Left renal cortex interstitium (tissue), 4 donors: Measurements from ENCODE around the gene ARL16. TPM values are rescaled to one million over a fixed set of nuclear protein-coding genes. Genes with fewer than 3 reads are reported as not detected.
A peak's percentile ranks its signal among the peaks of the same experiment; 100 is the strongest.

Source experiments
- DNase-seq, 4 donors: peaks; one replicate each; pipeline ENCODE4 v3.0.0-alpha.2; 2013; ENCODE audit warnings: low read depth in 4 of 4, low spot score in 2 of 4, missing footprints in 1 of 4
- polyA plus RNA-seq, 4 donors: library from polyadenylated mRNA; unstranded; fragments of 120-200 nt; gene quantifications; one replicate each; pipeline ENCODE4 v1.2.1, GENCODE V29; 2013; ENCODE audit not compliant: insufficient read length in 4 of 4

Gene ARL16
- polyA plus RNA-seq, 4 donors, result 37.0 to 54.7 (median 45.8) TPM

DNA sequence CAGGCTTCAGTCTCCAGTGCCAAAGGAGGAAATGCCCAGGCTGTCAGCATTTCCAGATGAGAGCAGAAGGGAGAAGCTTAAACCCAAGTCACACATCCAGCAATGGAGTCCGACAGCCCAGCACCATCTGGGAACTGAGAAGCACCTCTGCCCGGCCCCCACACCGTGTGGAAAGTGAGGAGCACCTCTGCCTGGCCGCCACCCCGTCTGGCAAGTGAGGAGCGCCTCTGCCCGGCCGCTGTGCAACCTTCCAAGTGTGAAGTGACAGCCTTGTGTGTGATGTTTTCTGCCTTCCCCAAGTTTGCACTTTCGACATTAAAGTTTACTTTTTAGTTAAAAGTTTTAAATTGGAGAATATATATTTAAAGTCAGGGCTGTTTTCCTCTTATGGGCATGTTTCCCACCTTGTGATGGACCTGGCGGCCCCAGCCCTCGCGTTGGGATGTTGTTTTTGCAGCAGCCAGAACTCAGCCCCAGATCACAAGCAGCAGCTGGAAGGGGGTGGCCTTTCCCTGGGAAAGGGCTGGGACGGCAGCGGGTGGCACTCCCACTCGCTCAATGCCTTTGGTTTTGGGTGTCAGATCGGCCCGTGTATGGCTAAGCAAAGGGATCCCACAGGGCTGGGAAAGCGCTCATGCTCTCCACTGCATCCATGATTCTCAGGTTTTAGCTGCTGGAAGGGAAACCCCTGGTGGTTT, 9.9 kb downstream of the ARL16 start:
- DNase-seq, result no peak

DNA sequence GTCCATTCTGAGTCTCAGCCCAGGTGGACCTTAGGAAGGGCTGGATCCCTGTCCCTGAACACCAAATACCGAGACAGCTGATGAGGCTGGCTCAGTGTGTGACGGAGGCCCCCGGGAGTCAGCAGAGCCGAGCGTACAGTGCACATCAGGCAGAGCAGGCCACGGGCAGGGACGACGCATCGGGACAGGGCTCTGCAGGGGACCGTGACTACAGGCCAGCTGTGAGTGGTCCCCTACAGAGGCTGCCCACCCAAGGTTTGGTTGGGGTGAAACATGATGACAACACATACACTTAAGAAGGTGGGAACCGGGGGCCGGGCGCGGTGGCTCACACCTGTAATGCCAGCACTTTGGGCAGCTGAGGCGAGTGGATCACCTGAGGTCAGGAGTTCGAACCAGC, 10.6 kb downstream of the ARL16 start:
- DNase-seq, result no peak

GRCh38 chr17:81672504-81672903, 11.1 kb downstream of the ARL16 start:
- DNase-seq, result no peak

GRCh38 chr17:81667754-81668153, 15.8 kb downstream of the ARL16 start:
- no peak for DNase-seq

DNA sequence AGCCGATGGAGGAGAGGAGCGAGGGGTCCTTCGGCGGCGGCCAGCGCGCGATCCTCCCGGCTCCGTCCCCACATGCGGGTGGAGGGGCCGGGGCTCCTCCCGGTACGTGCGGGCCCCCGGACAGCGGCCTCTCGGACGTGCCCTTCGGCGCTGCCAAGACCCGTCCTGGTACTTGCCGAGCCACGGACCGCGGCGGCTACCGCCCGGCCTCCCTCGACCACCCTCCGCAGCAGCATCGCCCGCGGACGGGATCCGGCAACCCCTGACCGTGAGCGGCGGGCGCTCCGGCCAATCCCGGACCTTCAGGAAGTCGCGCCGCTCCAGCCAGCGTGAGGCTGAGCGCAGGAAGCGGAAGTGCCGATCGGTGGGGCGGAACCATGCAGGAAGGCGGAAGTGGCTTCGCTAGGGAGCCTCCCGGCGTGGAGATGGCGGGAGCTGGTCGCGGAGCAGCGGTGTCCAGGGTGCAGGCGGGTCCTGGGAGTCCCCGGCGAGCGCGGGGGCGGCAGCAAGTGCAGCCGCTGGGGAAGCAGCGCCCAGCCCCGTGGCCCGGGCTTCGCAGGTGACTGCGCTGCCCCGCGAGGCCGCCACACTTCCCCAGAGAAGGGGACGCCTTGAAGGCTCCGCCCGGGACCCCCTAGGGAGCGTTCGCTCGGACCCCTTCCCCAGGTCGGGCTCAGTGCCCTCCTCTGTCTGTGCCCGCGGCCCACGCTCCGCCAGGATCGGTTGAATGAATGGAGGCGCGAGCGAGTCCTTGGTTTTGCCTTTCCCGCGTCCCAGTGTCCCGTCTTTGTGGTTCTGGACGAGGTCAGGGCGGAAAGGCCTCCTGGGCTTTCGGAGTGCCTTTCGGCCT, 17.0 kb downstream of the ARL16 start, which contains the start of the genes CCDC137 and OXLD1:
TSS of gene CCDC137 (plus strand) at position 396 of the 850 bp plus-strand sequence. CDS start at position 426, 30 bp downstream.
TSS of gene OXLD1 (minus strand) at position 264 of the 850 bp plus-strand sequence. CDS start at position 236, 28 bp downstream.
- peak; percentile 70 to 93 (median 84) for DNase-seq

DNA sequence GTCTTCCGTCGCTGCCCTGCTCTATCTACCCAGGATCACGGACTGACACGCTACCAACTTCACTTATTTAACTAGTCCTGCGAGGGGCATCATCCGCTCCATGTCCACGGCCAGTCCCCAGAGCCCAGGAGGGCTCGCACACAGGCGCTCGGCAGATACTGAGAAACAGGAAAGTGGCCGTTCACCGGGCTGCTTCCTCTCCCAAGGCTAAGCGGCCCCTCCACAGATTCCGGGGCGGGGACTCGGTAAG, 17.6 kb downstream of the ARL16 start:
- no peak for DNase-seq

DNA sequence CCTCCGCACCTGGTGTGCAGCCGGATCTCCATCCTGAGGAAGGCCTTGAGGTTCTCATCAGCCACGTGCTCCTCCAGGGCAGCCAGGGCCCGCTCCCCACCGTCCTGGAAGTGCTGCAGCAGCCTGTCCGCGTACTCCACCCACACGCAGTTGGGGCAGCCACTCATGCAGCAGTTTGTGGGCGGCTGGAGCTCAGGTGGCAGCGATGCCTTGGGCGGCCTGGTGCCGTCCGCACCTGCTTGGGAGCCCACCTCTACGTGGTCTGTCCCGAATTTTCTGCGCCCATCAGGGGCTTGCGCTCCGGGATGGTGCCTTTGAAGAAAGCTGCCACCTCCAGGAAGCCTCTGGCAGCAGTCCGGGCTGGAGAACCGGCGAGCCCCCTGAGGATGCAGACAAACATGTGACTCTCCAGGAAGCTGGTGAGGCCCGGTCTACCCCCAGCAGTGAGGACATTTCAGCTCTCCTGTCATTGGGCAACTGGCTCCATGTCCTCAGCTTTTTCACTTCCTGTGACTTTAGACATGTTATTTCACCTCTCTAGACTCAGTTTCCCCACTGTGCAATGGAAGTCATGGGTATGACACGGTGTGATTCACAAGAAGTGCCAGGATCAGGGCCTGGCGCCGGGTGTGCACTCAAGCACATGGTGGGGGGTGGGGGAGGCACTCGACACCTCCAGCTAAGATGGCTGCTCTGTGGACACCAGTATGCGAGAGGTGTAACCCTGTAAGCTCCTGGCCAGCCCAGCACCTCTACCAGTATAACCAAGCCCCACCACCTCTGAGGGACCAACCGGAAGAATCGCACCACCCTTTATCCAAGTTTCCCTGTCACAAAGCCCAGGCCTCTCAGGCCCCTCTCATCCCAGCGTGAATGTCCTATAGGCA, 18.1 kb downstream of the ARL16 start:
- DNase-seq, result no peak

- no peak for DNase-seq
These were observed 19.5 kb downstream of the ARL16 start for GRCh38 chr17:81664051-81664470.

GRCh38 chr17:81662002-81662401, 21.6 kb downstream of the ARL16 start:
- DNase-seq, result no peak

DNA sequence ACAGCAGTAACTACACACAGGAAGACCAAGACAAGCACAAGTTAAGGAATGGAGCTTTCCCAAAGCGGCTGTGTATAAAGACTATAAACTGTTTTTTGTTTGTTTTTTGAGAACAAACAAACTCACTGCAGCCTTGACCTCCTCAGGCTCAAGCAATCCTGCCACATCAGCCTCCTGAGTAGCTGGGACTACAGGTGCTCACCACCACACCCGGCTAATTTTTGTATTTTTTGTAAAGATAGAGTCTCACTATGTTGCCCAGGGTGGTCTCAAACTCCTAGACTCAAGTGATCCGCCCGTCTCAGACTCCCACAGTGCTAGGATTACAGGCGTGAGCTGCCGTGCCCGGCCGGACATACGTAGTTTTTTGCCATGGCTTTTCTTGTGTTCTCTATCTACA, 23.2 kb downstream of the ARL16 start:
- no peak for DNase-seq

DNA sequence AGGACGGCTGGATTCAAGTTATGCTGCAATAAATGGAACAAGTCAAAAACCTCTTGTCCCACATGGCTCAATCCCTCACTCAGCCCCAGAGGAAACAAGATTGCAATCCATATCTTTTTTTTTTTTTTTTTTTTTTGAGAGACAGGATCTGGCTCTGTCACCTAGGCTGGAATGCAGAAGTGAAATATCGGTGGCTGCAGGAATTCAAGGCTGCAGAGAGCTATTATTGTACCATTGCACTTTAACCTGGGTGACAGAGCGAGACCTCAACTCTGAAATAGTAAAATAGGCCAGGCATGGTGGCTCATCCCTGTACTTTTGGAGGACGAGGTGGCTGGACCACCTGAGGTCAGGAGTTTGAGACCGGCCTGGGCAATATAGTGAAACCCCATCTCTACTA, 24.6 kb downstream of the ARL16 start:
- DNase-seq, result no peak

DNA sequence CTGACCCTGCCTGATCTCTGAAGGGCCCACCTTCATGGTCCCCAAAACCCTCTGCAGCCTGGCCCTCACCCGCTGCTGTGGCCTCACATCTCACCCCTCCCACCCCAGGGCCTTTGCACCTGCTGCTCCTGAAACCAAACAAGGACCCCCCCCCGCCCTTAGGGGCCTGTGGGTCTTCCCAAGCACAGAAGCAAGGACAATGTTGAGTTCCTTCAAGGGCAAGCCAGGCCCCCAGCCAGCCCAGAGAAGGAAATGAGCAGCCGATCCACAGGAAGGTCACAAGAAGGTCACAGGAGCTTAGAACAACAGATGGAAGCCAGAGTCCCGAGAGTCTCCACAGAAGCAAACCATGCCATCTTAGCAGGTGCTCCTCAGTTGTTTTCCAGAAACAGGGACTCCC, 26.8 kb downstream of the ARL16 start:
- no peak for DNase-seq

DNA sequence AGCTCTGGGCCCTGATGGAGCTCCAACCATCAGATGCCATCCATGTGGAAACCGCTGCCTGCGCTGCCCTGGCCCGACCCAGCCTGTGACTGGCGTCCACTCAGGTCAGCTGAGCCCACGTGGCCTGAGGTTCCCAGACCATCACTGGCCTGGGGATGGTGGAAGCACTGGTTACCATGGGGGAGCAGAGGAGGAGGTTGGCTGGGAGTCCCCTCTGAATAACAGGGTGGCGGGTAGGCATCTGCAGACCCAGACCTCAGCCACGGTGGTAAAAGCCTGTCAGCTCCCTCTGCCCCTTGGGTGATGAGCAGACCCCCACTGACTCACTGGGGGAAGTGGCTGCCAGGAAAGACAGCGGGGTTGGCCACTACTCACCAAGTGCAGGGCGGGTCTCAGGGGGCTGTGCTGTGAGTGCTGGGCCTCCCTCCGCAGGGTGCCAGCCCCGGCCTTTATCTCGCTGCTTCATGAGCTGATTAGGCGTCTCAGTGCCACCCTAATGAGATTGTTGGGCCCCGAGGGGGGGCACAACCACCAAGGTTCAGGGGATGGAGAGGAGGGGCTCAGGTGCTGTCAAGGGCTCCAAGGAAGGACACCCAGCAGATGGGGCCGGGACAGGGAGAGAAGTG, 27.4 kb downstream of the ARL16 start, which contains the start of gene PDE6G:
TSS of gene PDE6G (minus strand) at position 425 of the 626 bp plus-strand sequence. CDS start 3,237 bp downstream, outside the sequence.
- DNase-seq, result no peak

- DNase-seq, result no peak
These were observed 28.0 kb downstream of the ARL16 start for GRCh38 chr17:81655378-81656117.

DNA sequence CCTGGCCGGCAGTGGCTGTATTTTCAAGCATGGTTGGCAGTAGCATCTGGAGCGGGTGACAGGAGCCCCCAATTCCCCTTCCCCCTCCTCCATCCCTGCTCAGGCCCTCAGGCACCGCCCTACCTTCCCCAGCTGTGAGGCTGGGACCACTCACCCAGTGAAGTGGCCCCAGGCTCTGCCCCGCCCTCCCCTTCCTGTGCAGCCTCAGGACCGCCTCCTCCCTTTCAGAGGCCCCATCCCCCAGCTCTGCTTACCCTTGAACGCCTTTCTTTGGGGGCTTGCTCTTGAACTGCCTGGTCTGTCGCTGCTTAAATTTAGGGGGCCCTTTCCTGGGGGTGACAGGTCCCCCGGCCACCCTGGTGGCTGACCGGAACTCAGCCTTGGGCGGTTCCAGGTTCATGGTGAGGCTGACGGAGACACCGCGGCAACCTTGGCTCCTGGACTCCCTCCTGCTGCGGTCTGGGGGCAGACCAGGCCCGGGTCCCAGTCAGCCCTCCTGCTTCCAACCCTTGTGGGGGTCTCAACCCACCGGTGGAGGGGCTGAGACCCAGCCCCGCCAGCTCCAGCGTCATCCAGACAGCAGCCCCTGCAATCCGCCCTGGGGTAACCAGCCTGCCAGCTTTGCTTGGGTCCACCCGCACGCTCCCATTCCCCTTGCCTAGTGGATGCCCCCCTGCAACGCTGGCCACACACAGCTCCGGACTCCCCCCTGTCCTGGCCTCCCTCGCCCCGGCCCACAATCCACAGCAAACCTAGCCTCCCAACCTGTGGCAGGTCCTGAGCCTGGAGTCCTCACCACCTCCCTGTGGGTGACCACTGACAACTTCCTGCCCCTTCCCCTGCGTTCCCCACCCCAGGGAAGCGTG, 30.5 kb downstream of the ARL16 start:
- no peak for DNase-seq

GRCh38 chr17:81651692-81652091, 31.9 kb downstream of the ARL16 start:
- DNase-seq, result no peak

DNA sequence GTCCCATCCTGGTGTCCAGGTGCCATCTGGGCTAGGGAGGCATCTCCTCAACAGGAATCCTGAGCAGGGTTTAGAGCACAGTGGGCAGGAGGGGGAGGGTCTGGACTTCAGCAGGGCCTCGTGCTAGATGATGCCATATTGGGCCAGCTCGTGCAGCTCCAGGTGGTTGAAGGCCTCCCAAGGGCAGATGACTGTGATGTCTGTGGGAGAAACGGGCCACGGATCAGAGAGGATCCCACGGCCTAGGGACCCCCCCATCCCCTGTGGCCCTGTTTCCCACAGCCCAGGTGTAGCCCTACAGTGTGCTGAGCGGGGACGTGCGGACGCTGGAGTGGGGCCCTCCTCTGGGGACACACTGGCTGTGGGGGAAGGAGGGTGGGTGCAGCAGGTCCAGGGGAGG, 32.6 kb downstream of the ARL16 start:
- no peak for DNase-seq

GRCh38 chr17:81648707-81649085, 34.9 kb downstream of the ARL16 start:
- no peak for DNase-seq
